HepG2 (cell line): ENCODE results near the gene FBRSL1. TPM values are rescaled to one million over a fixed set of nuclear protein-coding genes. Genes with fewer than 3 reads are reported as not detected.

ENCODE experiments used
- BCL3 ChIP-seq: sonication (generic); formaldehyde crosslinking; IDR thresholded peaks from 2 replicates; pipeline ENCODE4 v1.5.1; 2020; ENCODE audit warnings: mild to moderate bottlenecking, missing genetic modification reagents, moderate library complexity
- EHMT2 ChIP-seq: fragments of 200-600 bp; sonication (generic); IDR thresholded peaks from 2 replicates; pipeline ENCODE4 v1.7.0; 2017; ENCODE audit warnings: antibody characterized with exemption, low read depth, low read length, borderline replicate concordance
- FOXK1 ChIP-seq: sonication (generic); formaldehyde crosslinking; IDR thresholded peaks from 2 replicates; pipeline ENCODE4 v1.4.0; 2020; ENCODE audit warnings: low read depth, missing genetic modification reagents, borderline replicate concordance
- HMGA1 ChIP-seq: sonication (generic); formaldehyde crosslinking; conservative IDR thresholded peaks from 2 replicates; pipeline ENCODE4 v1.4.0; 2020; ENCODE audit warnings: missing genetic modification reagents
- HNRNPK ChIP-seq: fragments of 200-400 bp; formaldehyde crosslinking; IDR thresholded peaks from 2 replicates; pipeline ENCODE4 v1.6.1; 2018; ENCODE audit warnings: low read length, low read depth, moderate library complexity, mild to moderate bottlenecking; ENCODE audit not compliant: poor library complexity, severe bottlenecking
- MAZ ChIP-seq, 2 experiments: sonication (generic) in 1 of 2; formaldehyde crosslinking in 1 of 2; IDR thresholded peaks; 2 replicates each; pipeline versions ENCODE4 v1.5.0 to v1.6.1; 2012 to 2020; ENCODE audit warnings: low read depth in 2 of 2, mild to moderate bottlenecking in 2 of 2, borderline replicate concordance in 1 of 2, improper control_type of control experiment in 1 of 2, low read length in 1 of 2, missing genetic modification reagents in 1 of 2, moderate library complexity in 1 of 2
- MNT ChIP-seq: fragments of 450-650 bp; IDR thresholded peaks from 2 replicates; pipeline ENCODE4 v1.6.1; 2016
- NFYC ChIP-seq: IDR thresholded peaks from 2 replicates; pipeline ENCODE4 v1.6.1; 2016; ENCODE audit warnings: missing genetic modification reagents, missing compliant biosample characterization
- REST ChIP-seq, 2 experiments: IDR thresholded peaks; 2 replicates each; pipeline ENCODE4 v1.6.1; 2011 to 2012; ENCODE audit warnings: low read length in 2 of 2, borderline replicate concordance in 1 of 2, low read depth in 1 of 2, mild to moderate bottlenecking in 1 of 2, moderate library complexity in 1 of 2
- TGIF2 ChIP-seq: IDR thresholded peaks from 2 replicates; pipeline ENCODE4 v1.6.1; 2016; ENCODE audit warnings: control low read depth, missing compliant biosample characterization
- XRCC5 ChIP-seq: fragments of 200-400 bp; formaldehyde crosslinking; optimal IDR thresholded peaks from 2 replicates; pipeline ENCODE3; 2017; ENCODE audit warnings: mild to moderate bottlenecking, low read length
- ZNF75D ChIP-seq: sonication (generic); formaldehyde crosslinking; IDR thresholded peaks from 2 replicates; pipeline ENCODE4 v1.8.1; 2023; ENCODE audit warnings: missing genetic modification reagents, mild to moderate bottlenecking, borderline replicate concordance
- polyA plus RNA-seq, 8 experiments: library from polyadenylated mRNA; depleted of rRNA in 3 of 8; stranded (reverse) in 7 of 8; unstranded in 1 of 8; fragments of >200 nt; fragmentation: Illumina TruSeq in 4 of 8; extraction: Trizol in 4 of 8; gene quantifications; 2 replicates each; pipeline versions ENCODE4 v1.2.1 to v1.2.3, GENCODE V29; 2011 to 2016; ENCODE audit warnings: low read depth in 4 of 8, missing spikeins in 1 of 8, mixed read lengths in 1 of 8; ENCODE audit not compliant: insufficient read depth in 1 of 8
- total RNA-seq, 5 experiments: library from RNA; depleted of rRNA; stranded (reverse); fragments of >200 nt; fragmentation: Illumina TruSeq; extraction: Trizol; gene quantifications; 2 replicates each; pipeline ENCODE4 v1.2.3, GENCODE V29; 2016; ENCODE audit warnings: low read depth in 1 of 5
- TF ChIP-seq, protein P1 (sequence below): sonication (generic); formaldehyde crosslinking; IDR thresholded peaks from 2 replicates; pipeline ENCODE4 v1.4.0; 2020; ENCODE audit warnings: missing genetic modification reagents, borderline replicate concordance
- TF ChIP-seq, protein P2 (sequence below): sonication (generic); formaldehyde crosslinking; IDR thresholded peaks from 2 replicates; pipeline ENCODE4 v1.5.0; 2020; ENCODE audit warnings: mild to moderate bottlenecking, low read depth, missing genetic modification reagents, borderline replicate concordance
- TF ChIP-seq, protein P3 (sequence below): sonication (generic); formaldehyde crosslinking; IDR thresholded peaks from 2 replicates; pipeline ENCODE4 v1.5.0; 2020; ENCODE audit warnings: missing genetic modification reagents

Gene FBRSL1
- total and polyA plus RNA-seq, 2 of the 13 experiments (the other 11 are each of a cell fraction or from before 2014, with no cell fraction given), result 3.6 to 7.9 TPM

- TF ChIP-seq HNRNPK (no peak), FOXK1 (CRISPR knock-in tag) (peak; percentile 54; the same call in 1 of the 2 replicates), REST (IDR thresholded peaks at IDR 0.05; ENCODE audit: borderline replicate concordance in 1 of 2, low read depth in 1 of 2, low read length in 2 of 2) (no peak), NFYC (no peak), XRCC5 (peak; percentile 43), HMGA1 (CRISPR knock-in tag) (no peak), EHMT2 (no peak), MNT (peak; percentile 80), ZNF75D (CRISPR knock-in tag) (no peak), TGIF2 (CRISPR knock-in tag) (no peak), MAZ (IDR thresholded peaks at IDR 0.05; ENCODE audit: borderline replicate concordance, low read depth, low read length) (no peak), MAZ (CRISPR knock-in tag; IDR thresholded peaks at IDR 0.05; ENCODE audit: low read depth) (peak; percentile 52; the same call in 1 of the 2 replicates), BCL3 (CRISPR knock-in tag) (no peak)
- TF ChIP-seq, protein P1, sequence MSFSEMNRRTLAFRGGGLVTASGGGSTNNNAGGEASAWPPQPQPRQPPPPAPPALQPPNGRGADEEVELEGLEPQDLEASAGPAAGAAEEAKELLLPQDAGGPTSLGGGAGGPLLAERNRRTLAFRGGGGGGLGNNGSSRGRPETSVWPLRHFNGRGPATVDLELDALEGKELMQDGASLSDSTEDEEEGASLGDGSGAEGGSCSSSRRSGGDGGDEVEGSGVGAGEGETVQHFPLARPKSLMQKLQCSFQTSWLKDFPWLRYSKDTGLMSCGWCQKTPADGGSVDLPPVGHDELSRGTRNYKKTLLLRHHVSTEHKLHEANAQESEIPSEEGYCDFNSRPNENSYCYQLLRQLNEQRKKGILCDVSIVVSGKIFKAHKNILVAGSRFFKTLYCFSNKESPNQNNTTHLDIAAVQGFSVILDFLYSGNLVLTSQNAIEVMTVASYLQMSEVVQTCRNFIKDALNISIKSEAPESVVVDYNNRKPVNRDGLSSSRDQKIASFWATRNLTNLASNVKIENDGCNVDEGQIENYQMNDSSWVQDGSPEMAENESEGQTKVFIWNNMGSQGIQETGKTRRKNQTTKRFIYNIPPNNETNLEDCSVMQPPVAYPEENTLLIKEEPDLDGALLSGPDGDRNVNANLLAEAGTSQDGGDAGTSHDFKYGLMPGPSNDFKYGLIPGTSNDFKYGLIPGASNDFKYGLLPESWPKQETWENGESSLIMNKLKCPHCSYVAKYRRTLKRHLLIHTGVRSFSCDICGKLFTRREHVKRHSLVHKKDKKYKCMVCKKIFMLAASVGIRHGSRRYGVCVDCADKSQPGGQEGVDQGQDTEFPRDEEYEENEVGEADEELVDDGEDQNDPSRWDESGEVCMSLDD (CRISPR knock-in tag), result no peak
- TF ChIP-seq, protein P2, sequence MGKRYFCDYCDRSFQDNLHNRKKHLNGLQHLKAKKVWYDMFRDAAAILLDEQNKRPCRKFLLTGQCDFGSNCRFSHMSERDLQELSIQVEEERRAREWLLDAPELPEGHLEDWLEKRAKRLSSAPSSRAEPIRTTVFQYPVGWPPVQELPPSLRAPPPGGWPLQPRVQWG (CRISPR knock-in tag), result no peak
- TF ChIP-seq, protein P3, sequence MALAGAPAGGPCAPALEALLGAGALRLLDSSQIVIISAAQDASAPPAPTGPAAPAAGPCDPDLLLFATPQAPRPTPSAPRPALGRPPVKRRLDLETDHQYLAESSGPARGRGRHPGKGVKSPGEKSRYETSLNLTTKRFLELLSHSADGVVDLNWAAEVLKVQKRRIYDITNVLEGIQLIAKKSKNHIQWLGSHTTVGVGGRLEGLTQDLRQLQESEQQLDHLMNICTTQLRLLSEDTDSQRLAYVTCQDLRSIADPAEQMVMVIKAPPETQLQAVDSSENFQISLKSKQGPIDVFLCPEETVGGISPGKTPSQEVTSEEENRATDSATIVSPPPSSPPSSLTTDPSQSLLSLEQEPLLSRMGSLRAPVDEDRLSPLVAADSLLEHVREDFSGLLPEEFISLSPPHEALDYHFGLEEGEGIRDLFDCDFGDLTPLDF, result 0 out of 2 replicates have a peak, but pooled peaks have one; percentile 49
Observed at GRCh38 chr12:132471011-132471857, 18.7 kb upstream of the FBRSL1 start (continued).
